Measurements from ENCODE around the gene EFHC1. TPM values are rescaled to one million over a fixed set of nuclear protein-coding genes. Genes with fewer than 3 reads are reported as not detected.

Gene EFHC1
- total RNA-seq, 1 experiment from 2014 or later, result 12.4 TPM

- Histone ChIP-seq H3K4me1 (ENCODE audit: control insufficient read depth in 1 of 2, insufficient read depth in 2 of 2, low read length in 2 of 2) (peaks cover 15 to 50% of the 10 kb centered on the region in 2 experiments), H3K9ac (ENCODE audit: low read length) (no peak overlapping the region), H3K36me3 (ENCODE audit: control insufficient read depth in 1 of 2, insufficient read depth in 2 of 2, low read length in 2 of 2) (no peaks in the 10 kb centered on the region), H3K9me3 (ENCODE audit: control insufficient read depth in 1 of 2, insufficient read depth in 1 of 2, low read depth in 1 of 2, low read length in 2 of 2) (no peaks in the 10 kb centered on the region), H3K27me3 (ENCODE audit: insufficient read depth, low read length) (no peaks in the 10 kb centered on the region), H3K4me2 (ENCODE audit: low read length) (no peak overlapping the region), H3K27ac (ENCODE audit: low read depth, low read length) (no peak overlapping the region), H3K4me3 (replicated peaks in 1 of 2; ENCODE audit: low read depth in 1 of 2, low read length in 2 of 2) (no peak overlapping the region), H4K20me1 (ENCODE audit: insufficient read depth) (no peaks in the 10 kb centered on the region), H2AFZ (ENCODE audit: low read depth, low read length, poor library complexity, severe bottlenecking) (no peak overlapping the region), H3K9me2 (ENCODE audit: insufficient read depth) (no peaks in the 10 kb centered on the region), H3K79me2 (ENCODE audit: insufficient read depth, low read length) (no peaks in the 10 kb centered on the region)
- DNase-seq (ENCODE audit: low read depth, low spot score) (no peak), ATAC-seq (no peak)
- ChIA-PET POLR2A (interaction anchor here (1.6 kb wide), 1 partner anchor 137 kb away, joined by 5 read pairs; the partner anchor contains the start of gene MCM3), RAD21 (ENCODE audit: low non-redundant PET in 1 of 2, low total read pairs in 2 of 2, uncharacterized antibody in 2 of 2, unreplicated experiment in 2 of 2) (no interaction called here), CTCF (interaction anchor here (0.9 to 1.0 kb wide), 2 partner anchors 15 to 22 kb away, joined by 3 read pairs; no protein-coding TSS in a partner anchor)
- BruUV-seq (replicated peaks), result no TSS peak
- TF ChIP-seq POLR2AphosphoS5 (IDR thresholded peaks at IDR 0.05; ENCODE audit: low read depth, low read length) (no peak), YY1 (IDR thresholded peaks at IDR 0.05; ENCODE audit: extremely low read depth, insufficient replicate concordance, low read depth, low read length) (no peak), CBX3 (IDR thresholded peaks at IDR 0.05; ENCODE audit: low read depth) (no peak), SRF (IDR thresholded peaks at IDR 0.05; ENCODE audit: low read depth) (no peak), SIN3A (IDR thresholded peaks at IDR 0.05; ENCODE audit: low read depth) (no peak), TCF7L2 (IDR thresholded peaks at IDR 0.05; ENCODE audit: borderline replicate concordance, extremely low read depth, insufficient read depth, insufficient read length) (no peak), EGR1 (IDR thresholded peaks at IDR 0.05; ENCODE audit: low read depth) (no peak), JUND (IDR thresholded peaks at IDR 0.05) (no peak), EZH2phosphoT487 (IDR thresholded peaks at IDR 0.05; ENCODE audit: borderline replicate concordance) (no peak), ZFX (IDR thresholded peaks at IDR 0.05) (no peak), ATF3 (IDR thresholded peaks at IDR 0.05) (no peak), FOSL1 (IDR thresholded peaks at IDR 0.05; ENCODE audit: low read depth) (no peak), ZBTB33 (IDR thresholded peaks at IDR 0.05; ENCODE audit: extremely low read depth, insufficient replicate concordance, low read length) (no peak), CEBPB (IDR thresholded peaks at IDR 0.05; ENCODE audit: low read depth) (no peak), SP1 (IDR thresholded peaks at IDR 0.05; ENCODE audit: low read depth) (no peak), ELF1 (IDR thresholded peaks at IDR 0.05; ENCODE audit: borderline replicate concordance, low read depth) (no peak), CTCF (IDR thresholded peaks at IDR 0.05 in 2 of 3, conservative IDR thresholded peaks at IDR 0.05 in 1 of 3; ENCODE audit: borderline replicate concordance in 1 of 3, insufficient read depth in 1 of 3, low read depth in 2 of 3, low read length in 2 of 3) (no peak), ZNF274 (IDR thresholded peaks at IDR 0.05; ENCODE audit: low read depth, low read length) (no peak), POLR2A (IDR thresholded peaks at IDR 0.05; ENCODE audit: borderline replicate concordance, extremely low read depth, insufficient read depth, insufficient read length) (no peak), REST (IDR thresholded peaks at IDR 0.05; ENCODE audit: low read depth) (no peak)
- intact Hi-C loops (cut with micrococcal nuclease), result no loop called here
Observed at GRCh38 chr6:52422156-52422555, 2.0 kb downstream of the EFHC1 start.

All from HCT116 (cell line).